Liver (tissue), 9 donors: ENCODE results near the gene ARAF. TPM values are rescaled to one million over a fixed set of nuclear protein-coding genes. Genes with fewer than 3 reads are reported as not detected.

ENCODE experiments used
- DNase-seq: peaks from one replicate; pipeline ENCODE4 v3.0.0-alpha.2; 2017; ENCODE audit warnings: low spot score
- H3K27ac ChIP-seq, 2 donors: one replicate each; pipeline ENCODE4 v1.7.0; 2013; ENCODE audit warnings: inconsistent platforms in 2 of 2, low read length in 2 of 2, control low read depth in 1 of 2, low read depth in 1 of 2, mild to moderate bottlenecking in 1 of 2
- H3K27me3 ChIP-seq, 4 donors: one replicate each; pipeline versions ENCODE4 v1.6.1 to v1.7.0; 2013; ENCODE audit warnings: low read length in 3 of 4, inconsistent platforms in 1 of 4, mild to moderate bottlenecking in 1 of 4, moderate library complexity in 1 of 4; ENCODE audit not compliant: control insufficient read depth in 4 of 4, insufficient read depth in 4 of 4
- H3K36me3 ChIP-seq, 4 donors: one replicate each; pipeline versions ENCODE4 v1.6.1 to v1.7.0; 2013; ENCODE audit warnings: low read length in 3 of 4, mild to moderate bottlenecking in 3 of 4, low read depth in 1 of 4, moderate library complexity in 1 of 4; ENCODE audit not compliant: control insufficient read depth in 4 of 4, insufficient read depth in 3 of 4
- H3K4me1 ChIP-seq, 4 donors: one replicate each; pipeline versions ENCODE4 v1.6.1 to v1.7.0; 2013; ENCODE audit warnings: low read length in 3 of 4, mild to moderate bottlenecking in 3 of 4, moderate library complexity in 1 of 4; ENCODE audit not compliant: control insufficient read depth in 4 of 4, insufficient read depth in 4 of 4
- H3K4me3 ChIP-seq, 3 donors: one replicate each; pipeline versions ENCODE4 v1.6.1 to v1.7.0; 2013; ENCODE audit warnings: low read length in 3 of 3, control low read depth in 1 of 3, low read depth in 1 of 3, mild to moderate bottlenecking in 1 of 3
- H3K9ac ChIP-seq, 2 donors: one replicate each; pipeline ENCODE4 v1.7.0; 2013; ENCODE audit warnings: low read length in 2 of 2, mild to moderate bottlenecking in 2 of 2, moderate library complexity in 2 of 2, control low read depth in 1 of 2, low read depth in 1 of 2
- H3K9me3 ChIP-seq, 4 donors: one replicate each; pipeline versions ENCODE4 v1.6.1 to v1.7.0; 2013; ENCODE audit warnings: low read length in 3 of 4; ENCODE audit not compliant: control insufficient read depth in 4 of 4
- CTCF ChIP-seq: fragments of 150-350 bp; IDR thresholded peaks from 2 replicates; pipeline ENCODE4 v1.5.1; 2017; ENCODE audit warnings: improper control_type of control experiment, low read depth, low read length; ENCODE audit not compliant: missing input control
- EGR1 ChIP-seq, 2 donors: IDR thresholded peaks; 2 replicates each; pipeline ENCODE4 v1.6.1; 2016 to 2018; ENCODE audit warnings: antibody characterized with exemption in 2 of 2, low read depth in 2 of 2
- FOXA1 ChIP-seq: IDR thresholded peaks from 2 replicates; pipeline ENCODE4 v1.6.1; 2016; ENCODE audit warnings: antibody characterized with exemption
- FOXA2 ChIP-seq: IDR thresholded peaks from 2 replicates; pipeline ENCODE4 v1.6.1; 2016; ENCODE audit warnings: antibody characterized with exemption
- GABPA ChIP-seq, 2 donors: IDR thresholded peaks in 1 of 2; conservative IDR thresholded peaks in 1 of 2; 2 replicates each; pipeline ENCODE4 v1.6.1; 2016; ENCODE audit warnings: antibody characterized with exemption in 2 of 2, mild to moderate bottlenecking in 1 of 2, moderate library complexity in 1 of 2
- HNF4A ChIP-seq, 2 donors: conservative IDR thresholded peaks; 2 replicates each; pipeline ENCODE4 v1.6.1; 2016; ENCODE audit warnings: antibody characterized with exemption in 2 of 2, mild to moderate bottlenecking in 2 of 2
- JUND ChIP-seq, 2 donors: IDR thresholded peaks; 2 replicates each; pipeline ENCODE4 v1.6.1; 2016; ENCODE audit warnings: antibody characterized with exemption in 2 of 2
- MAX ChIP-seq: IDR thresholded peaks from 2 replicates; pipeline ENCODE4 v1.6.1; 2016; ENCODE audit warnings: antibody characterized with exemption
- RAD21 ChIP-seq, 2 donors: IDR thresholded peaks; 2 replicates each; pipeline ENCODE4 v1.6.1; 2016; ENCODE audit warnings: antibody characterized with exemption in 2 of 2, mild to moderate bottlenecking in 2 of 2
- SP1 ChIP-seq: IDR thresholded peaks from 2 replicates; pipeline ENCODE4 v1.6.1; 2018; ENCODE audit warnings: antibody characterized with exemption, mild to moderate bottlenecking
- TAF1 ChIP-seq: conservative IDR thresholded peaks from 2 replicates; pipeline ENCODE4 v1.6.1; 2016; ENCODE audit warnings: antibody characterized with exemption, mild to moderate bottlenecking
- YY1 ChIP-seq: IDR thresholded peaks from 2 replicates; pipeline ENCODE4 v1.6.1; 2016; ENCODE audit warnings: antibody characterized with exemption, mild to moderate bottlenecking
- WGBS: extraction: QIAGEN DNeasy Blood & Tissue Kit; methylation state at CpG from one replicate; pipeline ENCODE4 v1.1.7; 2013; 5-methylcytosine and 5-hydroxymethylcytosine counted together
- polyA plus RNA-seq, 2 donors: library from polyadenylated mRNA; stranded (reverse) in 1 of 2; unstranded in 1 of 2; fragments of 200-250 nt in 1 of 2; fragments of >200 nt in 1 of 2; fragmentation: Nextera tagmentation in 1 of 2; extraction: Ambion mirVana in 1 of 2; gene quantifications; one replicate each; pipeline versions ENCODE4 v1.2.1 to v1.2.3, GENCODE V29; 2013 to 2015
- total RNA-seq, 2 donors: library from RNA; depleted of rRNA; stranded (reverse); fragments of >200 nt; gene quantifications; one replicate each; pipeline ENCODE4 v1.2.3, GENCODE V29; 2014
- TF ChIP-seq, protein P1 (sequence below): IDR thresholded peaks from 2 replicates; pipeline ENCODE4 v1.6.1; 2016; ENCODE audit warnings: antibody characterized with exemption
- TF ChIP-seq, protein P2 (sequence below): IDR thresholded peaks from 2 replicates; pipeline ENCODE4 v1.6.1; 2016; ENCODE audit warnings: antibody characterized with exemption
- TF ChIP-seq, protein P3 (sequence below): IDR thresholded peaks from 2 replicates; pipeline ENCODE4 v1.6.1; 2016; ENCODE audit warnings: antibody characterized with exemption, mild to moderate bottlenecking
- donor health status: healthy.
- donor health status: healthy.
- donor health status: healthy.
- donor health status: healthy.
- donor health status: healthy.

The ARAF gene
- total and polyA plus RNA-seq, 4 donors = 16.2 to 59.8 (median 38.9) TPM

GRCh38 chrX:47574547-47575301, 13.7 kb downstream of the ARAF start:
- Histone ChIP-seq H3K27me3 (no peaks in the 10 kb centered on the region), H3K27ac (no peak overlapping the region), H3K9me3 (no peaks in the 10 kb centered on the region), H3K4me3 (no peak overlapping the region), H3K9ac (no peak overlapping the region), H3K36me3 (peaks cover 3 to 14% (median 5%) of the 10 kb centered on the region in 4 donors), H3K4me1 (peaks cover 0 to 11% (median 5%) of the 10 kb centered on the region in 4 donors)
- 67% methylated on average over 27 of the region's 27 CpGs for WGBS
- TF ChIP-seq, protein P1, sequence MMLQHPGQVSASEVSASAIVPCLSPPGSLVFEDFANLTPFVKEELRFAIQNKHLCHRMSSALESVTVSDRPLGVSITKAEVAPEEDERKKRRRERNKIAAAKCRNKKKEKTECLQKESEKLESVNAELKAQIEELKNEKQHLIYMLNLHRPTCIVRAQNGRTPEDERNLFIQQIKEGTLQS = no peak
- TF ChIP-seq RAD21 (IDR thresholded peaks at IDR 0.05) = no peak
- no peak for TF ChIP-seq TAF1
- TF ChIP-seq EGR1 (IDR thresholded peaks at IDR 0.05; ENCODE audit: low read depth in 2 of 2) = no peak
- TF ChIP-seq GABPA (IDR thresholded peaks at IDR 0.05 in 1 of 2, conservative IDR thresholded peaks at IDR 0.05 in 1 of 2) = no peak
- TF ChIP-seq YY1 = no peak
- DNase-seq = no peak

- 95% methylated on average over 20 of the region's 20 CpGs for WGBS
Observed at GRCh38 chrX:47576021-47576898, 15.3 kb downstream of the ARAF start.

More at GRCh38 chrX:47576021-47576898, 15.3 kb downstream of the ARAF start:
- no peak overlapping the region for H3K9ac ChIP-seq
- H3K4me3 ChIP-seq = no peak overlapping the region
- H3K27ac ChIP-seq = no peak overlapping the region
- DNase-seq = no peak
- H3K9me3 ChIP-seq = no peaks in the 10 kb centered on the region
- no peaks in the 10 kb centered on the region for H3K27me3 ChIP-seq
- peaks cover 0 to 6% (median under 1%) of the 10 kb centered on the region in 4 donors for H3K36me3 ChIP-seq
- no peak for TF ChIP-seq TAF1
- no peak for TF ChIP-seq RAD21 (IDR thresholded peaks at IDR 0.05)
- TF ChIP-seq JUND (IDR thresholded peaks at IDR 0.05) = no peak
- no peak for TF ChIP-seq CTCF
- no peak for TF ChIP-seq SP1
- TF ChIP-seq, protein P1 = no peak
- TF ChIP-seq FOXA1 = no peak
- TF ChIP-seq YY1 = no peak
- TF ChIP-seq HNF4A (conservative IDR thresholded peaks at IDR 0.05) = no peak
- TF ChIP-seq, protein P2, sequence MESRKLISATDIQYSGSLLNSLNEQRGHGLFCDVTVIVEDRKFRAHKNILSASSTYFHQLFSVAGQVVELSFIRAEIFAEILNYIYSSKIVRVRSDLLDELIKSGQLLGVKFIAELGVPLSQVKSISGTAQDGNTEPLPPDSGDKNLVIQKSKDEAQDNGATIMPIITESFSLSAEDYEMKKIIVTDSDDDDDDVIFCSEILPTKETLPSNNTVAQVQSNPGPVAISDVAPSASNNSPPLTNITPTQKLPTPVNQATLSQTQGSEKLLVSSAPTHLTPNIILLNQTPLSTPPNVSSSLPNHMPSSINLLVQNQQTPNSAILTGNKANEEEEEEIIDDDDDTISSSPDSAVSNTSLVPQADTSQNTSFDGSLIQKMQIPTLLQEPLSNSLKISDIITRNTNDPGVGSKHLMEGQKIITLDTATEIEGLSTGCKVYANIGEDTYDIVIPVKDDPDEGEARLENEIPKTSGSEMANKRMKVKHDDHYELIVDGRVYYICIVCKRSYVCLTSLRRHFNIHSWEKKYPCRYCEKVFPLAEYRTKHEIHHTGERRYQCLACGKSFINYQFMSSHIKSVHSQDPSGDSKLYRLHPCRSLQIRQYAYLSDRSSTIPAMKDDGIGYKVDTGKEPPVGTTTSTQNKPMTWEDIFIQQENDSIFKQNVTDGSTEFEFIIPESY = no peak
- no peak for TF ChIP-seq FOXA2
- TF ChIP-seq EGR1 (IDR thresholded peaks at IDR 0.05; ENCODE audit: low read depth in 2 of 2) = no peak
- TF ChIP-seq, protein P3, sequence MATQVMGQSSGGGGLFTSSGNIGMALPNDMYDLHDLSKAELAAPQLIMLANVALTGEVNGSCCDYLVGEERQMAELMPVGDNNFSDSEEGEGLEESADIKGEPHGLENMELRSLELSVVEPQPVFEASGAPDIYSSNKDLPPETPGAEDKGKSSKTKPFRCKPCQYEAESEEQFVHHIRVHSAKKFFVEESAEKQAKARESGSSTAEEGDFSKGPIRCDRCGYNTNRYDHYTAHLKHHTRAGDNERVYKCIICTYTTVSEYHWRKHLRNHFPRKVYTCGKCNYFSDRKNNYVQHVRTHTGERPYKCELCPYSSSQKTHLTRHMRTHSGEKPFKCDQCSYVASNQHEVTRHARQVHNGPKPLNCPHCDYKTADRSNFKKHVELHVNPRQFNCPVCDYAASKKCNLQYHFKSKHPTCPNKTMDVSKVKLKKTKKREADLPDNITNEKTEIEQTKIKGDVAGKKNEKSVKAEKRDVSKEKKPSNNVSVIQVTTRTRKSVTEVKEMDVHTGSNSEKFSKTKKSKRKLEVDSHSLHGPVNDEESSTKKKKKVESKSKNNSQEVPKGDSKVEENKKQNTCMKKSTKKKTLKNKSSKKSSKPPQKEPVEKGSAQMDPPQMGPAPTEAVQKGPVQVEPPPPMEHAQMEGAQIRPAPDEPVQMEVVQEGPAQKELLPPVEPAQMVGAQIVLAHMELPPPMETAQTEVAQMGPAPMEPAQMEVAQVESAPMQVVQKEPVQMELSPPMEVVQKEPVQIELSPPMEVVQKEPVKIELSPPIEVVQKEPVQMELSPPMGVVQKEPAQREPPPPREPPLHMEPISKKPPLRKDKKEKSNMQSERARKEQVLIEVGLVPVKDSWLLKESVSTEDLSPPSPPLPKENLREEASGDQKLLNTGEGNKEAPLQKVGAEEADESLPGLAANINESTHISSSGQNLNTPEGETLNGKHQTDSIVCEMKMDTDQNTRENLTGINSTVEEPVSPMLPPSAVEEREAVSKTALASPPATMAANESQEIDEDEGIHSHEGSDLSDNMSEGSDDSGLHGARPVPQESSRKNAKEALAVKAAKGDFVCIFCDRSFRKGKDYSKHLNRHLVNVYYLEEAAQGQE = no peak
- no peak for TF ChIP-seq MAX
- peaks cover 0 to 11% (median 5%) of the 10 kb centered on the region in 4 donors for H3K4me1 ChIP-seq
